Endodermal cell (in vitro differentiated cells): Measurements from ENCODE around the gene ADCY3. TPM values are rescaled to one million over a fixed set of nuclear protein-coding genes. Genes with fewer than 3 reads are reported as not detected.

Source experiments
- DNase-seq: peaks from one replicate; pipeline ENCODE4 v3.0.0-alpha.2; 2017
- H3K27ac ChIP-seq: 2 replicates; pipeline ENCODE4 v1.5.1; 2013; ENCODE audit warnings: mild to moderate bottlenecking, low read depth, low read length, moderate library complexity
- H3K27me3 ChIP-seq: 2 replicates; pipeline ENCODE4 v1.6.1; 2013; ENCODE audit warnings: mild to moderate bottlenecking, low read length, moderate library complexity; ENCODE audit not compliant: insufficient read depth, control insufficient read depth, poor library complexity, severe bottlenecking
- H3K36me3 ChIP-seq: 2 replicates; pipeline ENCODE4 v1.7.0; 2013; ENCODE audit warnings: mild to moderate bottlenecking, low read length, moderate library complexity; ENCODE audit not compliant: control insufficient read depth, insufficient read depth
- H3K4me1 ChIP-seq: one replicate; pipeline ENCODE4 v1.7.0; 2013; ENCODE audit warnings: low read length; ENCODE audit not compliant: control insufficient read depth, insufficient read depth
- H3K4me3 ChIP-seq: 2 replicates; pipeline ENCODE4 v1.5.1; 2013; ENCODE audit warnings: mild to moderate bottlenecking, low read length, moderate library complexity
- H3K9ac ChIP-seq: 2 replicates; pipeline ENCODE4 v1.6.1; 2013; ENCODE audit warnings: mild to moderate bottlenecking, low read length, moderate library complexity; ENCODE audit not compliant: poor library complexity, severe bottlenecking; ENCODE audit errors: extremely low read depth
- H3K9me3 ChIP-seq: 2 replicates; pipeline ENCODE4 v1.6.1; 2013; ENCODE audit warnings: mild to moderate bottlenecking, low read length, moderate library complexity; ENCODE audit not compliant: control insufficient read depth
- H3K27ac Mint-ChIP-seq: 2 replicates; pipeline ENCODE4 v1.8.0; 2020; ENCODE audit warnings: mixed read lengths
- H3K27me3 Mint-ChIP-seq: 2 replicates; pipeline ENCODE4 v1.8.0; 2021; ENCODE audit warnings: mild to moderate bottlenecking, mixed read lengths; ENCODE audit not compliant: insufficient read depth
- H3K36me3 Mint-ChIP-seq: 2 replicates; pipeline ENCODE4 v1.8.0; 2020; ENCODE audit warnings: low read depth, mixed read lengths
- H3K4me1 Mint-ChIP-seq: 2 replicates; pipeline ENCODE4 v1.8.0; 2020; ENCODE audit warnings: mixed read lengths
- H3K4me3 Mint-ChIP-seq: 2 replicates; pipeline ENCODE4 v1.8.0; 2020; ENCODE audit warnings: mild to moderate bottlenecking, moderate library complexity, mixed read lengths
- H3K9me3 Mint-ChIP-seq: 2 replicates; pipeline ENCODE4 v1.8.0; 2020; ENCODE audit warnings: mild to moderate bottlenecking, mixed read lengths
- WGBS, 2 experiments: methylation state at CpG; one replicate each; pipeline versions ENCODE4 v1.1.5 to v1.1.7; 2013; ENCODE audit warnings: missing lambda C conversion rate in 2 of 2, mixed read lengths in 1 of 2; ENCODE audit not compliant: insufficient coverage in 1 of 2, insufficient read length in 1 of 2; 5-methylcytosine and 5-hydroxymethylcytosine counted together
- total RNA-seq, 2 donors: library from RNA; stranded (reverse); fragmentation: NEBNext Ultra II Directional in 1 of 2; extraction: Animal tissue kit (Norgen Biotek cat#: 25700) in 1 of 2; gene quantifications; 2 replicates in 1 of 2; 3 replicates in 1 of 2; pipeline ENCODE4 v1.2.1, GENCODE V29; 2021
- TF ChIP-seq, protein P1 (sequence below): fragments of 200-600 bp; sonication (generic); conservative IDR thresholded peaks from 2 replicates; pipeline ENCODE4 v1.5.0; 2021; ENCODE audit warnings: antibody characterized with exemption, mild to moderate bottlenecking

ADCY3 gene
- total RNA-seq, 2 donors from 2014 or later = 29.8 to 41.2 TPM

DNA sequence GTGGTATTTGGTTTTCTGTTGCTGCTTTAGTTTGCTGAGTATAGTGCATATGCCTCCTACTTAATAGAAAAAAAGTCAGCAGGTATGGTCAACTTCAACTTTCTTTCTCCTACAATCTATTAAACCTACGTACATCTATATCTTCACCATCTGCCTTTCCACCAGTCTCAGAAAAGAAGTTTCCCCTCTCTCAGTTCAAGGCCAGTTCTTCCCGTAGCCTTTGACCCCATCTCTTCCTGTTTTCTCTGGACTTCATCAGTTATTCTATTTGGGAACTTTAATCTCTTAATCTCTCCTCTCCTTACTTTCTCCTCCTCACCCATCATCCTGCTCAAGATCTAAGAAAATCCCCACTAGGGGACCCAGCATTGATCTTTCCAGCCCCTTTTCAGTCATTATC is 132.5 kb downstream of the ADCY3 start:
- no peaks in the 10 kb centered on the region for H3K9me3 ChIP-seq
- peaks cover 2% of the 10 kb centered on the region for H3K27me3 Mint-ChIP-seq
- peaks cover 2% of the 10 kb centered on the region for H3K9me3 Mint-ChIP-seq
- H3K4me1 ChIP-seq = no peaks in the 10 kb centered on the region
- 82 to 92% methylated on average over 2 of the region's 2 CpGs for WGBS, 2 experiments
- H3K4me3 Mint-ChIP-seq = no peak overlapping the region
- H3K4me1 Mint-ChIP-seq = peaks cover 22% of the 10 kb centered on the region
- no peak overlapping the region for H3K27ac ChIP-seq
- H3K27ac Mint-ChIP-seq = no peak overlapping the region
- no peak overlapping the region for H3K9ac ChIP-seq
- DNase-seq = no peak
- H3K36me3 ChIP-seq = peaks cover 7% of the 10 kb centered on the region
- peaks cover 15% of the 10 kb centered on the region for H3K36me3 Mint-ChIP-seq
- TF ChIP-seq, protein P1, sequence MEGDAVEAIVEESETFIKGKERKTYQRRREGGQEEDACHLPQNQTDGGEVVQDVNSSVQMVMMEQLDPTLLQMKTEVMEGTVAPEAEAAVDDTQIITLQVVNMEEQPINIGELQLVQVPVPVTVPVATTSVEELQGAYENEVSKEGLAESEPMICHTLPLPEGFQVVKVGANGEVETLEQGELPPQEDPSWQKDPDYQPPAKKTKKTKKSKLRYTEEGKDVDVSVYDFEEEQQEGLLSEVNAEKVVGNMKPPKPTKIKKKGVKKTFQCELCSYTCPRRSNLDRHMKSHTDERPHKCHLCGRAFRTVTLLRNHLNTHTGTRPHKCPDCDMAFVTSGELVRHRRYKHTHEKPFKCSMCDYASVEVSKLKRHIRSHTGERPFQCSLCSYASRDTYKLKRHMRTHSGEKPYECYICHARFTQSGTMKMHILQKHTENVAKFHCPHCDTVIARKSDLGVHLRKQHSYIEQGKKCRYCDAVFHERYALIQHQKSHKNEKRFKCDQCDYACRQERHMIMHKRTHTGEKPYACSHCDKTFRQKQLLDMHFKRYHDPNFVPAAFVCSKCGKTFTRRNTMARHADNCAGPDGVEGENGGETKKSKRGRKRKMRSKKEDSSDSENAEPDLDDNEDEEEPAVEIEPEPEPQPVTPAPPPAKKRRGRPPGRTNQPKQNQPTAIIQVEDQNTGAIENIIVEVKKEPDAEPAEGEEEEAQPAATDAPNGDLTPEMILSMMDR = no peak
- no peaks in the 10 kb centered on the region for H3K27me3 ChIP-seq
- H3K4me3 ChIP-seq = no peak overlapping the region

- TF ChIP-seq, protein P1 = no peak
- Histone ChIP-seq H3K4me3 (no peak overlapping the region), H3K9me3 (no peaks in the 10 kb centered on the region), H3K27me3 (no peaks in the 10 kb centered on the region), H3K36me3 (peaks cover 7% of the 10 kb centered on the region), H3K9ac (no peak overlapping the region), H3K4me1 (no peaks in the 10 kb centered on the region), H3K27ac (no peak overlapping the region)
- no peak for DNase-seq
- H3K36me3 Mint-ChIP-seq = peaks cover 15% of the 10 kb centered on the region
- no peak overlapping the region for H3K4me3 Mint-ChIP-seq
- peaks cover 2% of the 10 kb centered on the region for H3K27me3 Mint-ChIP-seq
- peaks cover 9% of the 10 kb centered on the region for H3K4me1 Mint-ChIP-seq
- H3K27ac Mint-ChIP-seq = no peak overlapping the region
- 94 to 100% methylated on average over 4 to 6 of the region's 6 CpGs for WGBS, 2 experiments
- peaks cover 2% of the 10 kb centered on the region for H3K9me3 Mint-ChIP-seq
These were observed 134.2 kb downstream of the ADCY3 start for GRCh38 chr2:24785671-24786321.

DNA sequence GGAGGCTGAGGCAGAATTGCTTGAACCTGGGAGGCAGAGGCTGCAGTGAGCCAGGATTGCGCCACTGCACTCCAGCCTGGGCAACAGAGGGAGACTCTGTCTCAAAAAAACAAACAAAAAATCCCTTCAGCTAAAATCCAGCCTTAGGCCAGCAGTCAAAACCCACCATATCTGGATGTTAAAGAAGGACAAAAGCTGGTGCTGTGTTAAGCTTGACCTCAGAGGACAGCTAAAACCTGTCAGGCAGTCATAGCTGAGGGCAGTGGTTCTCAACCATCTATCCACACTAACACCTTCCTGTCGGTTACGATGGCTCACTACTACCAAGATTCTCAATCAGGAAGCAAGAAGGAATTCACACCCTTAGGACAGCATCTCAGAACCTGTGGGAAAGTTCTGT is 136.4 kb downstream of the ADCY3 start:
- Mint-ChIP-seq H3K9me3 (peaks cover 2% of the 10 kb centered on the region), H3K4me3 (no peak overlapping the region), H3K27me3 (peaks cover 2% of the 10 kb centered on the region), H3K36me3 (peaks cover 4% of the 10 kb centered on the region), H3K4me1 (peaks cover 4% of the 10 kb centered on the region), H3K27ac (no peak overlapping the region)
- H3K27me3 ChIP-seq = no peaks in the 10 kb centered on the region
- H3K4me1 ChIP-seq = no peaks in the 10 kb centered on the region
- DNase-seq = no peak
- TF ChIP-seq, protein P1 = no peak
- no peak overlapping the region for H3K9ac ChIP-seq
- H3K4me3 ChIP-seq = no peak overlapping the region
- H3K27ac ChIP-seq = no peak overlapping the region
- 89 to 100% methylated on average over 2 to 3 of the region's 3 CpGs for WGBS, 2 experiments
- H3K9me3 ChIP-seq = no peaks in the 10 kb centered on the region
- no peaks in the 10 kb centered on the region for H3K36me3 ChIP-seq
